Measurements from ENCODE around the gene IQCK. TPM values are rescaled to one million over a fixed set of nuclear protein-coding genes. Genes with fewer than 3 reads are reported as not detected.

IQCK gene
- total and polyA plus RNA-seq, 3 donors from 2014 or later: 77.8 to 102 (median 91.3) TPM

- TF ChIP-seq POLR2A (IDR thresholded peaks at IDR 0.05): no peak
- TF ChIP-seq, protein P1, sequence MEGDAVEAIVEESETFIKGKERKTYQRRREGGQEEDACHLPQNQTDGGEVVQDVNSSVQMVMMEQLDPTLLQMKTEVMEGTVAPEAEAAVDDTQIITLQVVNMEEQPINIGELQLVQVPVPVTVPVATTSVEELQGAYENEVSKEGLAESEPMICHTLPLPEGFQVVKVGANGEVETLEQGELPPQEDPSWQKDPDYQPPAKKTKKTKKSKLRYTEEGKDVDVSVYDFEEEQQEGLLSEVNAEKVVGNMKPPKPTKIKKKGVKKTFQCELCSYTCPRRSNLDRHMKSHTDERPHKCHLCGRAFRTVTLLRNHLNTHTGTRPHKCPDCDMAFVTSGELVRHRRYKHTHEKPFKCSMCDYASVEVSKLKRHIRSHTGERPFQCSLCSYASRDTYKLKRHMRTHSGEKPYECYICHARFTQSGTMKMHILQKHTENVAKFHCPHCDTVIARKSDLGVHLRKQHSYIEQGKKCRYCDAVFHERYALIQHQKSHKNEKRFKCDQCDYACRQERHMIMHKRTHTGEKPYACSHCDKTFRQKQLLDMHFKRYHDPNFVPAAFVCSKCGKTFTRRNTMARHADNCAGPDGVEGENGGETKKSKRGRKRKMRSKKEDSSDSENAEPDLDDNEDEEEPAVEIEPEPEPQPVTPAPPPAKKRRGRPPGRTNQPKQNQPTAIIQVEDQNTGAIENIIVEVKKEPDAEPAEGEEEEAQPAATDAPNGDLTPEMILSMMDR (IDR thresholded peaks at IDR 0.05): no peak
- 93 to 95% methylated on average over 12 of the region's 12 CpGs for WGBS, 2 donors
- H3K36me3 ChIP-seq (ENCODE audit: low read depth, missing control alignments): no peaks in the 10 kb centered on the region
- H3K27ac ChIP-seq: no peak overlapping the region
- H3K27me3 ChIP-seq: no peaks in the 10 kb centered on the region
- H3K4me1 ChIP-seq: no peaks in the 10 kb centered on the region
- H3K4me3 ChIP-seq: no peak overlapping the region
- no peak for DNase-seq
- intact Hi-C loops (cut with DNase I; ENCODE audit: low total_unique reads): no loop called here
- H3K9me3 ChIP-seq: no peaks in the 10 kb centered on the region
Observed at GRCh38 chr16:19892902-19893301, 174.8 kb downstream of the IQCK start.

DNA sequence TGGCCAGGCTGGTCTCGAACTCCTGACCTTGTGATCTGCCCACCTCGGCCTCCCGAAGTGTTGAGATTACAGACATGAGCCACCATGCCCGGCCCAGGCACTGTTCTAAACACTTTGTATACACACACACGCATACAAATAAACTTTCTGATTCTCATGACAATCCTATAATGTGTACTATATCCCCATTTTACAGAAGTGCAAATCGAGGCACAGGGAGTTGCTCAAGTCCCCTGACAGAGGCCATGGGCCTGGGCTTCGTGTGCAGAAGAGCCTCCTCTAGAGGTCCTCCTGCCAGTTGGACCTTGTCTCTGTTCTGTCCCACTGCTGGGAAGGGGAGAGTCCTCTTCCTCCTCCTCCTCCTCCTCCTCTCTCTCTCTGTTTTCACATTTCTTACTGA lies 176.5 kb downstream of the IQCK start:
- H3K9me3 ChIP-seq: no peaks in the 10 kb centered on the region
- TF ChIP-seq, protein P1 (IDR thresholded peaks at IDR 0.05): no peak
- no peak for TF ChIP-seq POLR2A (IDR thresholded peaks at IDR 0.05)
- 90 to 94% methylated on average over 7 of the region's 7 CpGs for WGBS, 2 donors
- no peaks in the 10 kb centered on the region for H3K36me3 ChIP-seq (ENCODE audit: low read depth, missing control alignments)
- H3K27me3 ChIP-seq: no peaks in the 10 kb centered on the region
- no peaks in the 10 kb centered on the region for H3K4me1 ChIP-seq
- H3K4me3 ChIP-seq: no peak overlapping the region
- no peak for DNase-seq
- intact Hi-C loops (cut with DNase I; ENCODE audit: low total_unique reads): no loop called here
- no peak overlapping the region for H3K27ac ChIP-seq

DNA sequence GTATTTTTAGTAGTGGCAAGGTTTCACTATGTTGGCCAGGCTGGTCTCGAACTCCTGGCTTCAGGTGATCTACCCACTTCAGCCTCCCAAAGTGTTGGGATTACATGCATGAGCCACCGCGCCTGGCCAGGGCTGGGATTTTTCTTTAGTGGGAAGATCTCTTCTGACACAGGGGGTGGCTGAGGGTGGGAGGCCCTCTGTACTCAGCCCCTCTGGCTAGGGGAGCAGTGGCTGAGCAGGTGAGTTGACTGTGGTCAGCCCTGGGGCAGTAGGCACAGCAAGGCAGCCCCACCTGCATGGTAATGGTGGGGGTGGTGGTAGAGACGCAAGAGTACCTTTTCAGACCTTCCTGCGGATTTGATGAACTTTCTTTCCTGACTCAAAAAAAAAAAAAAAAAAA lies 178.9 kb downstream of the IQCK start:
- Histone ChIP-seq H3K36me3 (ENCODE audit: low read depth, missing control alignments) (no peaks in the 10 kb centered on the region), H3K4me3 (no peak overlapping the region), H3K27me3 (no peaks in the 10 kb centered on the region), H3K4me1 (no peaks in the 10 kb centered on the region), H3K9me3 (no peaks in the 10 kb centered on the region), H3K27ac (no peak overlapping the region)
- intact Hi-C loops (cut with DNase I; ENCODE audit: low total_unique reads): no loop called here
- no peak for TF ChIP-seq POLR2A (IDR thresholded peaks at IDR 0.05)
- DNase-seq: no peak
- 90 to 92% methylated on average over 5 of the region's 5 CpGs for WGBS, 2 donors

DNA sequence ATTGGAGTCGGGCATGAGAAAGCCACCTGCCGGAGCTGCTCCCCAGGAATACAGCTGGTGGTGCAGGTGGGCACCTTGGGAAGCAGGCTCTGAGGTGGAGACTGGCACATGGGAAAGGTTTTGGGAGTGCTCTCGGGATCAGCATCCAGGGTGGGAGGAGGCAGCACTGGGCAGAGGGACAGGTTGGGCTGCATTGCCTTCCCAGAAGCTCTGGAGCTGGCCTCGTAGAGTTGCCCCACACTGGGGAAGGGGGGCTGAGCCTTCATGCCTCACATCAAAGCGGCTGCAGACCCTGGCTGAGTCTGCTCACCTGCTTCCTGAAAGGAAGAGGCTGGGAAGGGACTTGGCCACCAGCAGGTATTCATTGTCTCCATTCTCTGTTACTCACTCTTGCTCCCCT lies 180.1 kb downstream of the IQCK start:
- TF ChIP-seq, protein P1 (IDR thresholded peaks at IDR 0.05): no peak
- no peak for TF ChIP-seq POLR2A (IDR thresholded peaks at IDR 0.05)
- Histone ChIP-seq H3K27ac (no peak overlapping the region), H3K36me3 (ENCODE audit: low read depth, missing control alignments) (no peaks in the 10 kb centered on the region), H3K9me3 (no peaks in the 10 kb centered on the region), H3K27me3 (no peaks in the 10 kb centered on the region), H3K4me3 (no peak overlapping the region), H3K4me1 (no peaks in the 10 kb centered on the region)
- intact Hi-C loops (cut with DNase I; ENCODE audit: low total_unique reads): no loop called here
- WGBS, 2 donors: 76 to 86% methylated on average over 5 of the region's 5 CpGs
- DNase-seq: no peak

DNA sequence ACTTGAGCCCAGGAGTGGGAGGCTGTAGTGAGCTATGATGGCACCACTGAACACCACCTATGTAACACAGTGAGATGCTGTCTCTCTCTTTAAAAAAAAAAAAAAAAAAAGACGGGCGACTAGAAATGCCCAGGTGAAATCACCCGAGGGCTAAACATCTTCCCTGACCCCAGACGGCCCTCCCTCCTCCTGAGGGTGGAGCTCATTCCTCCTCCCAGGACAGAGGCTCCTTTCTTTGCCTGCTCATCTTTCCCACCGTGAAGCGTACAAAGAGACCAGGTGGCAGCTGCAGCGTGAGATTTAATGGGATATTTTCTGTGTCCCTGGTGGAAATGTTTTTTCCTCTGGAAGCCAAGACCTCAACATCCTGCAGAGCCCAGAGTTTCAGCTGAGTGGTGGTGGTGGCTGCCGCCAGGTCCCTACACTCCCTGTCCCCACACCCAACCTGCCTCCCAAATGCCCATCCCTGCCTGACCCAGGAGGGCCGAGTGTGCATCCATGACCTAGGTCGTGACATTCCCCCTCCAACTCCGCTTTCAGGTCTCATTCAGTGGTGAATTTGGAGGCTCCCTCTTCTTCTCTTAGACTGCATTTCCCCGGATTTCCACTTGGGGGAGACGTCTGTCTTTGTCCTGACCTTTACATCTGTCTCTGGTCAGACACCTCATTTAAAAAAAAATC lies 181.0 kb downstream of the IQCK start:
- H3K27ac ChIP-seq: no peak overlapping the region
- H3K4me3 ChIP-seq: no peak overlapping the region
- intact Hi-C loops (cut with DNase I; ENCODE audit: low total_unique reads): no loop called here
- H3K36me3 ChIP-seq (ENCODE audit: low read depth, missing control alignments): no peaks in the 10 kb centered on the region
- DNase-seq: peak; percentile 83
- no peaks in the 10 kb centered on the region for H3K9me3 ChIP-seq
- 18 to 24% methylated on average over 12 to 13 of the region's 13 CpGs for WGBS, 2 donors
- no peaks in the 10 kb centered on the region for H3K4me1 ChIP-seq
- H3K27me3 ChIP-seq: no peaks in the 10 kb centered on the region
- TF ChIP-seq POLR2A (IDR thresholded peaks at IDR 0.05): no peak
- TF ChIP-seq, protein P1 (IDR thresholded peaks at IDR 0.05): peak; percentile 46 to 83 (median 77)

Data from testis (tissue), 3 donors.